GM21737 (cell line): Measurements from ENCODE around the gene E2F6.
"Not testable (repeated sequence)": the region's sequence is repeated elsewhere in the genome, so short reads cannot be mapped to it uniquely, and the experiment has no call there.

Source experiments
- ATAC-seq: cut with Tn5 transposase; IDR thresholded peaks from one replicate; pipeline ENCODE4 v1.9.1; 2021; ENCODE audit warnings: mild to moderate bottlenecking, moderate library complexity; ENCODE audit not compliant: unreplicated experiment

The E2F6 gene

GRCh38 chr2:11416186-11416585 is 49.8 kb downstream of the E2F6 start:
- no peak for ATAC-seq

- ATAC-seq, result no peak
These were observed 51.4 kb downstream of the E2F6 start for GRCh38 chr2:11414372-11415124.

- ATAC-seq, result no peak
These were observed 53.5 kb downstream of the E2F6 start for GRCh38 chr2:11412449-11412810.

GRCh38 chr2:11411768-11412448 is 54.1 kb downstream of the E2F6 start:
- ATAC-seq, result no peak

- ATAC-seq, result no peak
These were observed 54.7 kb downstream of the E2F6 start for GRCh38 chr2:11411244-11411643.

- ATAC-seq, result no peak
These were observed 55.9 kb downstream of the E2F6 start for GRCh38 chr2:11410101-11410500.

GRCh38 chr2:11409572-11409959 is 56.4 kb downstream of the E2F6 start:
- no peak for ATAC-seq

- ATAC-seq, result no peak
These were observed 56.9 kb downstream of the E2F6 start for GRCh38 chr2:11408959-11409571.

GRCh38 chr2:11407413-11407812 is 58.5 kb downstream of the E2F6 start:
- no peak for ATAC-seq

- ATAC-seq, result no peak
These were observed 59.0 kb downstream of the E2F6 start for GRCh38 chr2:11406958-11407381.

GRCh38 chr2:11406267-11406957 is 59.5 kb downstream of the E2F6 start:
- ATAC-seq, result no peak

GRCh38 chr2:11405599-11406266 is 60.2 kb downstream of the E2F6 start:
- ATAC-seq, result no peak

- not testable (repeated sequence) for ATAC-seq
These were observed 60.9 kb downstream of the E2F6 start for GRCh38 chr2:11405074-11405406.

- no peak for ATAC-seq
These were observed 61.4 kb downstream of the E2F6 start for GRCh38 chr2:11404376-11405073.

GRCh38 chr2:11402436-11402835 is 63.5 kb downstream of the E2F6 start:
- no peak for ATAC-seq

- ATAC-seq, result no peak
These were observed 66.6 kb downstream of the E2F6 start for GRCh38 chr2:11399438-11399762.

- no peak for ATAC-seq
These were observed 67.1 kb downstream of the E2F6 start for GRCh38 chr2:11398750-11399437.

- ATAC-seq, result no peak
These were observed 68.4 kb downstream of the E2F6 start for GRCh38 chr2:11397513-11397912.

- ATAC-seq, result no peak
These were observed 69.2 kb downstream of the E2F6 start for GRCh38 chr2:11396467-11397445.
